BLaER1 (cell line): Measurements from ENCODE around the gene TMED9.
"Not testable (repeated sequence)": the region's sequence is repeated elsewhere in the genome, so short reads cannot be mapped to it uniquely, and the experiment has no call there.

Source experiments
- H3K27ac ChIP-seq: shearing (Covaris generic); formaldehyde crosslinking; 2 replicates; pipeline ENCODE4 v1.8.1; 2022
- H3K27me3 ChIP-seq: shearing (Covaris generic); formaldehyde crosslinking; 2 replicates; pipeline ENCODE4 v1.8.1; 2022
- H3K36me3 ChIP-seq: shearing (Covaris generic); formaldehyde crosslinking; 2 replicates; pipeline ENCODE4 v1.8.1; 2022
- H3K4me1 ChIP-seq: shearing (Covaris generic); formaldehyde crosslinking; 2 replicates; pipeline ENCODE4 v1.8.1; 2022
- H3K4me2 ChIP-seq: shearing (Covaris generic); formaldehyde crosslinking; 2 replicates; pipeline ENCODE4 v1.8.1; 2022
- H3K4me3 ChIP-seq: shearing (Covaris generic); formaldehyde crosslinking; 2 replicates; pipeline ENCODE4 v1.8.1; 2022
- H3K9ac ChIP-seq: shearing (Covaris generic); formaldehyde crosslinking; 2 replicates; pipeline ENCODE4 v1.8.1; 2022
- H3K9me3 ChIP-seq: shearing (Covaris generic); formaldehyde crosslinking; 2 replicates; pipeline ENCODE4 v1.8.1; 2022
- H4K20me1 ChIP-seq: shearing (Covaris generic); formaldehyde crosslinking; 2 replicates; pipeline ENCODE4 v1.8.1; 2022
- Cebpa-rat ChIP-seq: shearing (Covaris generic); IDR thresholded peaks from 2 replicates; pipeline ENCODE4 v1.8.1; 2022

Gene TMED9

GRCh38 chr5:177609076-177610059 is 17.4 kb downstream of the TMED9 start:
- H3K9ac ChIP-seq = peak overlapping the region; percentile 73
- H3K4me2 ChIP-seq = peak overlapping the region; percentile 72
- H3K4me1 ChIP-seq = peaks cover 65% of the 10 kb centered on the region
- no peak for TF ChIP-seq Cebpa-rat
- H3K4me3 ChIP-seq = no peak overlapping the region; the same call in 1 of the 2 replicates
- H3K27me3 ChIP-seq = no peaks in the 10 kb centered on the region
- H4K20me1 ChIP-seq = no peaks in the 10 kb centered on the region
- no peaks in the 10 kb centered on the region for H3K9me3 ChIP-seq
- peaks cover 68% of the 10 kb centered on the region for H3K36me3 ChIP-seq
- H3K27ac ChIP-seq = peak overlapping the region; percentile 93

DNA sequence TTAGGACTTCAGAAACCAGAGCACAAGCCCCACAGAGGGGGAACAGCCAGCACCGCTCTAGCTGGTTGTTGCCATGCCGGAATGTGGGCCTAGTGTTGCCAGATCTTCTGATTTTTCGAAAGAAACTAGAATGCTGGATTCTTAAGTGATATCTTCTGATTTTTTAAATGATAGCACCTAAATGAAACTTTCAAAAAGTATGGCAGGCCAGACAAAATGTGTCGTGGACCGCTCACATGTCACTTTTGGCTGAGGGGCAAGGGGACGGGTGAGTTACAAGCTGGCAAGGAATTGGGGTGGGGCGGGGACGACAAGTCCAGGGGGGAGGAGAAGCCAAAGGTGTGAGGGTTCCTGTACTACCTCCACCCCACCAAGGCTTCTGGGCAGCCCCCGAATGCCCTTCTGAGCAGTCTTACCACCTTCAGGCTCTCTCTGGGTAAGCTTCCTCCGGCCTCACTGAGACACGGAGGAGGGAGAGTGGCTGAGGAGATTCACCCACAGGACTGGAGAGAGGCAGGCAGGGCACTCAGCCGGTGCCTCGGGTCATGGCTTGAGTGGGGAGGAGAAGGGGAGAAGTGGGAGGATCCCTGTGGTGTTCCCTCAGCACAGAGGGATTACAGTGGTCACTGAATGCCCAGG is 18.2 kb downstream of the TMED9 start:
- peak overlapping the region; percentile 93 for H3K27ac ChIP-seq
- H3K36me3 ChIP-seq = peaks cover 61% of the 10 kb centered on the region
- no peaks in the 10 kb centered on the region for H3K9me3 ChIP-seq
- no peaks in the 10 kb centered on the region for H4K20me1 ChIP-seq
- no peaks in the 10 kb centered on the region for H3K27me3 ChIP-seq
- no peak overlapping the region for H3K4me3 ChIP-seq
- TF ChIP-seq Cebpa-rat = no peak
- H3K9ac ChIP-seq = peak overlapping the region; percentile 73
- peak overlapping the region; percentile 72 for H3K4me2 ChIP-seq
- H3K4me1 ChIP-seq = peaks cover 65% of the 10 kb centered on the region

GRCh38 chr5:177610770-177611445 is 18.9 kb downstream of the TMED9 start:
- Histone ChIP-seq H3K4me2 (peak overlapping the region; percentile 72), H3K4me3 (no peak overlapping the region), H3K27me3 (no peaks in the 10 kb centered on the region), H3K36me3 (peaks cover 54% of the 10 kb centered on the region), H3K27ac (peak overlapping the region; percentile 93), H3K4me1 (peaks cover 65% of the 10 kb centered on the region), H3K9ac (peak overlapping the region; percentile 73), H3K9me3 (no peaks in the 10 kb centered on the region), H4K20me1 (no peaks in the 10 kb centered on the region)
- TF ChIP-seq Cebpa-rat = no peak

DNA sequence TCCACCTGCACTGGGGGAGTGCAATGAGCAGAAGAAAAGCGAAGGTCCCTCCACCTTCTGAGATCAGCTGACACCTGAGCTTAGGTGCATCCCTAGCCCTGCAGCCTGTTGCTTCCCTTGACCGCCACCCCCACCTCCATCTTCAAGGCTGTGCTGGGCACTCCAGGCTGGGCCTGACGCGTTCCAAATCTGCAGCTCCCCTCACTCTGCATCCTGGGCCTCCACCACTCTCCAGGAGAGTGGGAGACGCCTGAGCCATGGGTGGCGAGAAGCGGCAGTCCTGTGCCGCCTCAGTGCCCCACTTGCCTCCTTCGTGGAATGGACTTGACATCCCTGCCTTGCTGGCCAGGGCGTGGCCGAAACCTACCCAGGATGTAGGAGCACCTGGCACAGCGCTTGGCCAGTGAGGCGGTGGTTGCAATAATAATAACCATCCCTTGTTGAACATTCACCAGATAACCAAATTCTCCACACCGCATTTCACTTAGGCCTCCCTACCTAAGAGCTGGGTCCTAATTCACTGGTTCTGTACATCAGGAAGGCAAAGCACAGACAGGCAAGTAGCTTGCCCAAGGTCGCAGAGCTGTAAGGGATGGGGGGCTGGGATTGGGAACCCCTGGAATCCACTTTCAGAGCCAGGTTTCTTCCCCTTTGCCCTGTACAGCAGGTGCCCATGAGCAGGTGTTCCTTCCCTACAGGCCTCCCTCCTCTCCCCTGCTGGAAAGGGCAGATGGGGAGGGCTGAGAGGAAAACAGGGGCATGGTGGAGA is 19.6 kb downstream of the TMED9 start:
- Histone ChIP-seq H3K4me3 (no peak overlapping the region), H3K4me2 (peak overlapping the region; percentile 72), H3K27me3 (no peaks in the 10 kb centered on the region), H3K4me1 (peaks cover 63% of the 10 kb centered on the region), H3K9ac (peak overlapping the region; percentile 32; the same call in 1 of the 2 replicates), H3K27ac (peak overlapping the region; percentile 93), H3K36me3 (peaks cover 54% of the 10 kb centered on the region), H4K20me1 (no peaks in the 10 kb centered on the region), H3K9me3 (no peaks in the 10 kb centered on the region)
- TF ChIP-seq Cebpa-rat = no peak

DNA sequence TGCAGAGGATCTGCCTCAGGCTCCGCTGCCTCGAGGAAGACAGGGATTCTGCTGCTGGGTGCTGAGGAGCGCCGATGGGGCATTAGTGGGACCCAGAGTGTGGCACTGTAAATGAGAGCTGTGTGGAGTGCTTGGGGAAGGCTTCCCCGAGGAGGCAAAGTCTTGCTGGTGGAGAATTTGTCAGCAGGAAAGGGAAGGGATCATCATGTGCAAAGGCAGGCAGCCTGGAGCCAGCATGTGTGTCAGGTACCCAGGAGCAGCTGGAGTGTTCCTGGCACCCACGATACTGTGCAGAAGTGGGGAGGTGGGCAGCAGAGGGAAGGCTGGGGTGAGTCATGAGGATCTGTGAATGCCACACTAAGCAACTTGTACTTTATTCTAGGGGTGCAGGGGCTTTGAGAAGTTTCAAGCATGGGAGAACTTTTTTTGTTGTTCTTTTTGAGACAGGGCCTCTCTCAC is 20.2 kb downstream of the TMED9 start:
- H3K27ac ChIP-seq = peak overlapping the region; percentile 93
- H4K20me1 ChIP-seq = no peaks in the 10 kb centered on the region
- peaks cover 55% of the 10 kb centered on the region for H3K36me3 ChIP-seq
- H3K4me3 ChIP-seq = no peak overlapping the region
- H3K27me3 ChIP-seq = no peaks in the 10 kb centered on the region
- H3K9ac ChIP-seq = peak overlapping the region; percentile 32; the same call in 1 of the 2 replicates
- TF ChIP-seq Cebpa-rat = no peak
- H3K4me2 ChIP-seq = no peak overlapping the region; the same call in 1 of the 2 replicates
- peaks cover 2% of the 10 kb centered on the region; the same call in 1 of the 2 replicates for H3K9me3 ChIP-seq
- H3K4me1 ChIP-seq = peaks cover 57% of the 10 kb centered on the region

- Histone ChIP-seq H3K36me3 (peaks cover 96% of the 10 kb centered on the region), H3K9me3 (peaks cover 63% of the 10 kb centered on the region), H3K27ac (no peak overlapping the region), H3K4me3 (no peak overlapping the region), H3K27me3 (no peaks in the 10 kb centered on the region), H4K20me1 (no peaks in the 10 kb centered on the region), H3K4me2 (no peak overlapping the region), H3K4me1 (no peaks in the 10 kb centered on the region), H3K9ac (no peak overlapping the region)
- TF ChIP-seq Cebpa-rat = no peak
Measured at GRCh38 chr5:177620560-177620959, 28.6 kb downstream of the TMED9 start.

GRCh38 chr5:177624172-177624571 is 32.2 kb downstream of the TMED9 start:
- not testable (repeated sequence) for H3K27ac ChIP-seq, H3K4me3 ChIP-seq, H3K9ac ChIP-seq, H3K27me3 ChIP-seq, H3K4me2 ChIP-seq, H3K4me1 ChIP-seq, H4K20me1 ChIP-seq
- Histone ChIP-seq H3K9me3 (peaks cover 42% of the 10 kb centered on the region), H3K36me3 (peaks cover 93% of the 10 kb centered on the region)

DNA sequence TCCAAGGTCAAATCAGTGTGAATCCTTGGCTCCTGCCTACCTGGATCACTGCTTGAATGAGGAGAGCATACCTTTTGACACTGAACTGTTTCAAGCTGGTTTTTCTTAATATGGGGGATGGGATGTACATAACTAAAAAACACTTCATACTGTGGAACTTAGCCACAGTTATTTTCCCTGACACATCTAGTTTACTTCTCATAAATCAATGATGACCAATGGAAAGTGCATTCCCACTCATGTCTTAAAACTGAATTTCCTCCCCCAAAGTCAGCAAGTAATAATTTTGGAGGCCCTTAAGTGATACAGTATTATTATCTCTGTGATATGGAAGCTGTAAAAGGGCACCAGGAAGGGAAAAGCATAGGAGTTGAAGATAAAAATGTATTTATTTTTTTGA is 38.2 kb downstream of the TMED9 start:
- not testable (repeated sequence) for H3K9ac ChIP-seq, H3K27ac ChIP-seq, H4K20me1 ChIP-seq, H3K4me2 ChIP-seq, H3K4me3 ChIP-seq, H3K27me3 ChIP-seq, H3K9me3 ChIP-seq, H3K4me1 ChIP-seq
- peaks cover 53% of the 10 kb centered on the region for H3K36me3 ChIP-seq

DNA sequence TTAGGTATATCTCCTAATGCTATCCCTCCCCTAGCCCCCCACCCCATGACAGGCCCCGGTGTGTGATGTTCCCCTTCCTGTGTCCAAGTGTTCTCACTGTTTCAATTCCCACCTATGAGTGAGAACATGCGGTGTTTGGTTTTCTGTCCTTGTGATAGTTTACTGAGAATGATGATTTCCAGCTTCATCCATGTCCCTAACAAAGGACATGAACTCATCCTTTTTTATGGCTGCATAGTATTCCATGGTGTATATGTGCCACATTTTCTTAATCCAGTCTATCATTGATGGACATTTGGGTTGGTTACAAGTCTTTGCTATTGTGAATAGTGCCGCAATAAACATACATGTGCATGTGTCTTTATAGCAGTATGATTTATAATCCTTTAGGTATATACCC is 42.9 kb downstream of the TMED9 start:
- not testable (repeated sequence) for H4K20me1 ChIP-seq

GRCh38 chr5:177645462-177645861 is 53.5 kb downstream of the TMED9 start:
- H3K36me3 ChIP-seq = peaks cover 28% of the 10 kb centered on the region
- not testable (repeated sequence) for H3K27ac ChIP-seq, H3K4me1 ChIP-seq, H3K27me3 ChIP-seq, H3K4me2 ChIP-seq, H3K4me3 ChIP-seq, H3K9ac ChIP-seq, H4K20me1 ChIP-seq
- peaks cover 28% of the 10 kb centered on the region for H3K9me3 ChIP-seq

More for the DNA sequence above, 42.9 kb downstream of the TMED9 start:
- Histone ChIP-seq H3K9me3 (peaks cover 22% of the 10 kb centered on the region), H3K36me3 (peaks cover 33% of the 10 kb centered on the region)
- not testable (repeated sequence) for H3K9ac ChIP-seq, H3K27ac ChIP-seq, H3K27me3 ChIP-seq, H3K4me3 ChIP-seq, H3K4me2 ChIP-seq, H3K4me1 ChIP-seq
